ENCODE data around the gene NEK5. TPM values are rescaled to one million over a fixed set of nuclear protein-coding genes. Genes with fewer than 3 reads are reported as not detected.

NEK5 gene
- total and polyA plus RNA-seq, 2 of the 8 experiments (the other 6 are each of a cell fraction or from before 2014, with no cell fraction given) = 0.12 to 0.35 TPM

- TF ChIP-seq SIN3A (conservative IDR thresholded peaks at IDR 0.05 in 1 of 2, IDR thresholded peaks at IDR 0.05 in 1 of 2; ENCODE audit: low read depth in 1 of 2, low read length in 2 of 2) (peak in 1 of 2 experiments; percentile 69; a peak in 1 of 4 replicates), TEAD4 (IDR thresholded peaks at IDR 0.05; ENCODE audit: low read depth, low read length) (peak; percentile 70; the same call in 1 of the 2 replicates), MAX (IDR thresholded peaks at IDR 0.05) (peak; percentile 59; the same call in 1 of the 2 replicates), NRF1 (IDR thresholded peaks at IDR 0.05; ENCODE audit: low read depth, low read length) (no peak), ATF2 (IDR thresholded peaks at IDR 0.05; ENCODE audit: low read length) (no peak), E2F6 (IDR thresholded peaks at IDR 0.05) (peak; percentile 70; the same call in 1 of the 2 replicates), RFX5 (IDR thresholded peaks at IDR 0.05; ENCODE audit: borderline replicate concordance, low read depth, low read length) (no peak), KDM5A (IDR thresholded peaks at IDR 0.05; ENCODE audit: low read length) (0 out of 2 replicates have a peak, but pooled peaks have one; percentile 50)
These were observed 830 bp downstream of the NEK5 start (continued) for GRCh38 chr13:52127783-52128702.

Data from H1 (cell line).